ENCODE results near the gene STARD13. TPM values are rescaled to one million over a fixed set of nuclear protein-coding genes. Genes with fewer than 3 reads are reported as not detected.

Gene STARD13
- total RNA-seq, 4 donors from 2014 or later = 52.0 to 114 (median 89.2) TPM

DNA sequence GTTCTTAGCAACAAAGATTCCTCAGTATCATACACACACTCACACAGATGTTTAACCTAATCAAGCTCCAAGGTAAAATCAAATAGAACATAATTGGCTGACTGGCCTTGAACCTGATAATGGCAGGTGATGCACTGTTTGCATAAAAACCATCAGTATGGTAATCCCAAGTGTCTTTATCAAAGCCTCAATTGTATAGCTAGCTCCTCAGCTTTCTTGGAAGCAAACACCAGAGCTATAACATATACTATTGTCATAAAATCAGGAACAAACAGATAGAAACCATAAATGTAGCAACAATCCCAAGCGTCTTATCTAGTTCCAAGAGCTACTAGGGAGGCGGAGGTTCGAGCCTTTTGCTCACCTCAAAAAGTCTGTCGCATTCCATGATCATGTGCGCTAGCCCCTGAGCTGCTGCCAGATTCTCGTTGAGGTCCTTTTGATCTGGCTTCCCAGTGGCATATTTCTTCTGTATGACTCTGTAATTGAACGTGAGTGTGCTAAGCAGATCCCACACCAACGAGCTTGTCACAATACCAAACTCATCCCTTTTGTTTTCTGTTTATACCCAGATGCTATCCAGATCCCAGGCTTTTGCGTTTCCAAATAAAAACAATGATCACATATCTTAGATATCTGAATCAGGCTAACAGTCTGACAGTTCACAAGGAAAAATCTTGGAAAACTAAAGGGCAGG, 174.0 kb downstream of the STARD13 start:
- H3K27me3 ChIP-seq = no peaks in the 10 kb centered on the region
- peak overlapping the region in 2 of 3 donors; percentile 20 to 21 for H3K27ac ChIP-seq
- DNase-seq = no peak
- peaks cover 59 to 75% of the 10 kb centered on the region in 2 donors for H3K36me3 ChIP-seq
- TF ChIP-seq POLR2A (IDR thresholded peaks at IDR 0.05) = no peak
- H3K4me3 ChIP-seq (replicated peaks in 1 of 3) = no peak overlapping the region
- WGBS, 2 donors = 68 to 74% methylated on average over 9 of the region's 9 CpGs
- no peaks in the 10 kb centered on the region for H3K9me3 ChIP-seq
- intact Hi-C loops (cut with DNase I) = no loop called here
- H3K4me1 ChIP-seq = peaks cover 0 to 21% of the 10 kb centered on the region in 2 donors

GRCh38 chr13:33110713-33111413, 174.7 kb downstream of the STARD13 start:
- H3K27ac ChIP-seq = peak overlapping the region in 2 of 3 donors; percentile 5 to 20
- no peak overlapping the region for H3K4me3 ChIP-seq (replicated peaks in 1 of 3)
- 68 to 72% methylated on average over 14 of the region's 14 CpGs for WGBS, 2 donors
- H3K27me3 ChIP-seq = no peaks in the 10 kb centered on the region
- TF ChIP-seq CTCF (IDR thresholded peaks at IDR 0.05) (no peak), POLR2A (IDR thresholded peaks at IDR 0.05) (no peak)
- no peaks in the 10 kb centered on the region for H3K9me3 ChIP-seq
- intact Hi-C loops (cut with DNase I) = no loop called here
- peaks cover 61 to 75% of the 10 kb centered on the region in 2 donors for H3K36me3 ChIP-seq
- peaks cover 0 to 21% of the 10 kb centered on the region in 2 donors for H3K4me1 ChIP-seq
- no peak for DNase-seq

DNA sequence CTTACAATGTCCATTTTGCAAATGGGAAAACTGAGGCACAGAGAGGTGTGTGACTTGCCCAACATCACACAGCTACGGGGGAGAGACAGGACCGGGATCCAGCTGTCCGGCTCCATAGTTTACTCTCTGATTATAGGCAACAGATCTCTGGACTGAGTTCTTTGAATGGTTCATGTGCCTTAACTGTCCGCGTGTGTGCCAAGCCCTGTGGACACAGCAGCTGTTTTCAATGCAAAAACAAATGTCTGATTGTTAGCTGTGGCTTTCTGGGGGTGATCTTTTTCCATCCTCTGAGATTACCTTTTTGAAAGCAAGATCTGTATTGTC, 175.2 kb downstream of the STARD13 start:
- Histone ChIP-seq H3K27me3 (no peaks in the 10 kb centered on the region), H3K4me3 (replicated peaks in 1 of 3) (no peak overlapping the region), H3K27ac (peak overlapping the region in 2 of 3 donors; percentile 5 to 20), H3K9me3 (no peaks in the 10 kb centered on the region), H3K36me3 (peaks cover 61 to 75% of the 10 kb centered on the region in 2 donors), H3K4me1 (peaks cover 0 to 21% of the 10 kb centered on the region in 2 donors)
- intact Hi-C loops (cut with DNase I) = no loop called here
- WGBS, 2 donors = 85 to 88% methylated on average over 5 of the region's 5 CpGs
- no peak for TF ChIP-seq POLR2A (IDR thresholded peaks at IDR 0.05)
- no peak for TF ChIP-seq CTCF (IDR thresholded peaks at IDR 0.05)
- DNase-seq = no peak

GRCh38 chr13:33109801-33110200, 175.8 kb downstream of the STARD13 start:
- intact Hi-C loops (cut with DNase I) = no loop called here
- peaks cover 60 to 76% of the 10 kb centered on the region in 2 donors for H3K36me3 ChIP-seq

DNA sequence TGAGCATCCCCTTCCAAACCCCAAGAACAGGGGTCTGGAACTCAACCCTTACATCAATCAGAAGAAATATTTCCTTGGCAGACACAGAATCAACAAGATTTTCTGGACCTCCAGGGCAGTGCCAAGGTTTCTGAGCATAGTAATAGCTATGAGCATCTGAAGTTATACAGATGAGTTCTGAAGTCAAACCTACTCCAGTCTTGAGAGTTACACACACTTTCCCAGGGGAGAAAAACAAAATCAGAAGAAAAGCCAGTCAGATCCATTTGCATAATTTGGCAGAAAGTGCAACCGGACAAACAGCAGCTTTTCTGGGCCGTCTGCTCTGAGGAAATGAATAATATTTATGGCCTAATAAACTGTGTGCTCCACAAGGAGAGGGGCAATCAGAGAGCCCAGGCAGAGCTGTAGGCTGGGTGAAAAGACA, 176.3 kb downstream of the STARD13 start:
- no peak for DNase-seq

More at GRCh38 chr13:33109801-33110200, 175.8 kb downstream of the STARD13 start:
- DNase-seq = no peak
- H3K4me1 ChIP-seq = peaks cover 0 to 21% of the 10 kb centered on the region in 2 donors
- H3K27ac ChIP-seq = peak overlapping the region in 1 of 3 donors; percentile 11
- 84 to 86% methylated on average over 10 of the region's 10 CpGs for WGBS, 2 donors
- H3K27me3 ChIP-seq = no peaks in the 10 kb centered on the region
- no peaks in the 10 kb centered on the region for H3K9me3 ChIP-seq
- TF ChIP-seq CTCF (IDR thresholded peaks at IDR 0.05) (peak in 1 of 6 experiments; percentile 28), POLR2A (IDR thresholded peaks at IDR 0.05) (no peak)
- no peak overlapping the region for H3K4me3 ChIP-seq (replicated peaks in 1 of 3)

More for the DNA sequence above, 176.3 kb downstream of the STARD13 start:
- no peak overlapping the region for H3K4me3 ChIP-seq (replicated peaks in 1 of 3)
- no peak overlapping the region for H3K27ac ChIP-seq
- H3K27me3 ChIP-seq = no peaks in the 10 kb centered on the region
- H3K9me3 ChIP-seq = no peaks in the 10 kb centered on the region
- intact Hi-C loops (cut with DNase I) = no loop called here
- H3K4me1 ChIP-seq = peaks cover 0 to 21% of the 10 kb centered on the region in 2 donors
- 77 to 92% methylated on average over 2 of the region's 2 CpGs for WGBS, 2 donors
- H3K36me3 ChIP-seq = peaks cover 59 to 82% of the 10 kb centered on the region in 2 donors
- TF ChIP-seq CTCF (IDR thresholded peaks at IDR 0.05) (no peak), POLR2A (IDR thresholded peaks at IDR 0.05) (no peak)
